Fibroblast of upper back skin (primary cell): ENCODE measurements around the gene OR5H14.
"Not testable (repeated sequence)": the region's sequence is repeated elsewhere in the genome, so short reads cannot be mapped to it uniquely, and the experiment has no call there.

ENCODE experiments used
- DNase-seq: peaks from one replicate; pipeline ENCODE4 v3.0.0-alpha.2; 2013

Gene OR5H14

DNA sequence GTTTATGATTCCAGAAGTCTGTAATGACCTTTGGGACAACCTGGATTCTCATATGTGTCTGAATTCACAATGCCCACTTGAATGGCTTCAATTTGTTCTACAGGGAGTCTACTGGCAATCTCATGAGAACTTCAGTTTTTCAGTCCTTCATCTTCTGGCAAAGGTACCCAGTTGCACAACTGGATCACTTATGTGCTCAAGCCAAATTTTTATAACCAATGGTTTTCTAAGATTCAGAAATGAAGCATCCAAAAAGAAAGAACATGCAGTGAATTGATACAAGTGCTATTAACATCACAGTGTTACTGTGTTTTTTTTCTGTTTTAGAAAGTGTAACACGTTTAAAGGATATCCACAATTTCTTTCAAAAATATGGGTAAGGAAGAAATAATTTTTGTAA, at the start of gene OR5H14:
Gene OR5H14 (plus strand): TSS at position 301 of the 400 bp plus-strand sequence. CDS start 1,907 bp downstream, outside the sequence.
- DNase-seq = no peak

GRCh38 chr3:98099848-98100247, 47.4 kb upstream of the OR5H14 start:
- no peak for DNase-seq

DNA sequence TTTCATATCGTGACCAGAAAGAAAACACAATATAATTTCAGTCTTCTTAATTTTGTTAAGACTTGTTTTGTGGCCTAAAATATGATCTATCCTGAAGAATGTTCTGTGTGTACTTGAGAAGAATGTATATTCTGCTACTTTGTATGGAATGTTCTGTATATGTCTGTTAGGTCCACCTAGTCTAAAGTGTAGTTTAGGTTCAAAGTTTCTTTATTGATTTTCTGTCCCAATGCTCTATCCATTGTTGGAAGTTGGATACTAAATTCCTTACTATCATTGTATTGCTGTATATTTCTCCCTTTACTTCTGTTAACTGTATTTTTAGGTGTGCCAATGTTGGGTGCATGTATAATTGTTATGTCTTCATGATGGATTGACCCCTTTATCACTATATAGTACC, 39.1 kb upstream of the OR5H14 start:
- DNase-seq = no peak

DNA sequence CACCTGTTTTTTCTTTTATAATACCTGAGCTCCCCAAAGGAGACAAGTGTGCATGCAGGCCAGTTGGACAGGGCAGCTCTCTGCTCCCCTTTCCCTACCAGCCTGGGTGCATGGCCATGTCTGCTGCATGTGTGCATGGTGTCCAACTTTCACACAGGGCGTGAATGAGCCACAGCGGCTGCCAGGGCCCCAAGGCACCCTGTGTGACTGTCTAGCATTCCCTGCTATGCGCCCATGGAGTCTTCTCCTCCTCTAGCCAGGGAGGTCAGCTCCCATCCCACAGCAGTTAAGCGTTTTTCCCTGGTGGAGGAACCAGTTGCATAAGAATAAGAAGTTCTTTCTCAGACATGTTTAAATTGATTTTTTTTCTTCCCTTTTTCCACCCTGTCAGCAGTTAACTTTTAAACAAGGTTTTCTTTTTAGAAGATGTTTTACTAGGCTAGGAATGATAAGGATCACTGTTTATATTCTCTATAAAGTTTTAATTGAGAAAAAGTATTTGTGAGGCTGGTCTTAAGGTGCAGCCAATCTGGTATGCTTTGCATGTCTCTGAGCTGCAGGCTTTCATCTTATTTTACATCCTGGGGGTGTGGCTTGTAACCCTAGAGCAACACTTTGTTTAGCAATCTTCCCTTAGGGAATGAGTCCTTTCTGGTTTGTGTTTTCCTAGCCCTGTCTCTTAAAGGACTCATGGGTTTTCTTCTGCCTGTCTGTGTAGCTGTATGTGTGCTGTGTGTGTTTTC, 37.3 kb upstream of the OR5H14 start:
- DNase-seq = no peak

DNA sequence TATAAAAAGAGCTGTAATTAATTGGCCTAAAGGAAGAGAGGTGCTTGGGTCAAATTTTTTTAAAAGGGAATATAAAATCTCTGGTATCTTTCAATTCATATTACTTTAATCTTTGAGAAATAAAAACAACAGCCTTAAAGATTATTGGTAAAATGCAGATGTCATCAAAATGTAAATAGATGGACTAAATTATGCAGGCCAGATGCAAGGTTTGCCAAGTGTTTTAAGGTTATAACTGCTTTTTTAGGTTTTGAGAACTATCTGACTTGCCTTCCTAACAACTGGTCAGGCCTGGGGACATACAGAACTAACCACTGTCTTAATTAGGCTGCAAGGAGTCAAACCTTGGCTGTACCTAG, 36.8 kb upstream of the OR5H14 start:
- DNase-seq = no peak

- no peak for DNase-seq
Measured at GRCh38 chr3:98114264-98114663, 33.0 kb upstream of the OR5H14 start.

DNA sequence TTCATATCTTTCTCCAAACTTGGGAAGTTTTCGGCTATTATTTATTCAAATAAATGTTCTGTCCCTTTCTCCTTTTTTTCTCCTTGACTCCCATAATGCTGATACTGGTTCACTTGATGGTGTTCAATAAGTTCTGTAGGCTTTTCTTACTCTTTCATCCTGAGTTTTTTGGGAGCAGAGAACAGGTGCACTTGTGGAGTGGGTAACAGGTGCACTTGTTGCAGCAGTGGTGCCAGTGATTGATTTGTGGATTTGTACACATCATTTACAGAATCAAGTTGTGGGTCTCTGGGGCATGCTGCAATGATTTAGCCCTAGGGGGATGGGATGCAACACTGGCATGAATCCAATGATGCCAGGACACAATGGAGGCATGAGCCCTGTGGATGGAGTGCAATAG, 31.6 kb upstream of the OR5H14 start:
- DNase-seq = no peak

DNA sequence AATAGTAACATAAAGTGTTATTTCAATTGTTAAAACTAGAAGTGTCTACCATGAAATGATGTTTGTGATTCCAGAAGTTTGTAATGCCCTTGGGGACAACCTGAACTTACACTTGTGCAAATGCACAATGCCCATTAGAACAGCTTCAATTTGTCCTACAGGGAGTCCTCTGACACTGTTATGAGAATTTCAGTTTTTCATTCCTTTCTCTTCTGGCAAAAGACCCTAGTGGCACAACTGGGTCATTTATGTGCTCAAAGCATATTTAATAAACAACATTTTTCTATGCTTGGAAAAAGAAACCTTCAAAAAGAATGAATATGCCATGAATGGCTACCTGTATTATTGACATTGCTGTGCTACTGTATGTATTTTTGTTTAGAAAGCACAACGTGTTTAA, 16.9 kb upstream of the OR5H14 start, which contains the start of gene OR5H1:
Gene OR5H1 (plus strand): TSS at position 301 of the 400 bp plus-strand sequence. CDS start 1,977 bp downstream, outside the sequence.
- no peak for DNase-seq

DNA sequence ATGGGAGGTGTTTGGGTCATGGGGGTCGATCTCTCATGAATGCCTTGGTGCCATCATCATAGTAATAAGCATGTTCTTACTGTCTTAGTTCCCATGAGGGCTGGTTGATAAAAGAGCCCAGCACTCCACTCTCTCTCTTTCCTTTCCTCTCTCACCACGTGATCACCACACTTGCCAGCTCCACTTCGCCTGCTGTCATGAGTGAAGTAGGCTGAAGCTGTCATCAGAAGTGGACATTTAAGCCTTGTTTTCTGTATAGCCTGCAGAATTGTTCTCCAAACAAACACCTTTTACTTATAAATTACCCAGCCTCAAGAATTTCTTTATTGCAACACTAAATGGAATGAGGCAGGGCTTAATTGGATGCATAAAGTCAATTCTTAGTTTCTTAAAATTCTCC, 10.6 kb upstream of the OR5H14 start:
- no peak for DNase-seq

DNA sequence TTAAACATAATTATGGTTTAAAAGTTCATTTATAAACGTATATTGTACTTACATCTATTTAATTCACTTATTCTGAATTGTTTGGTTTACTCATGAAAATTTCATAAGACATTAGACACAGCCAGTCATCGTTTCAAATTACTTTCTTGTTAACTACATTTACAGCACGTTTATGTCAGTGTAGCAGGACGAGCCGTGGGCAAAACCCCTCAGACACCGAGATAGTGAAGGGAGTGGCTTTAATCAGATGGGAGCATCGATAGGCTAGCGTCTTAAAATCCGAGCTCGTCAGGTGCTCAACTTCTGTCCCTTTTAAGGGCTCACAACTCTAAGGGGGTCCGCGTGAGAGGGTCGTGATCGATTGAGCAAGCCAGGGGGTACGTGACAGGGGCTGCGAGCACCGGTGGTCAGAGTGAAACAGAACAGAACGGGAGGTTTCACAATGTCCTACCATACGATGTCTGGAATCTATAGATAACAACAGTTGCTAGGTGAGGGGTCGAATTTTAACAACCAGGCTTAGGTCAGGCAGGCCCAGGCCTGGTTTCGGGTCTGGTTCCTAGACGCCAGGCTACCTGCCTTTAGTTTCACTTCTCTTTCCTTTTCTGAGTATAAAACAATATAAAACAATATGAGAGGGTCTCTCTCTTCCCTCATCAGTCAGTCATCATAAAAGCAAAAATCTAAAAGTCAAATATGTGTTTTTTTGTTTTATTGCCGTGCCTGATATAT, 9.3 kb upstream of the OR5H14 start:
- DNase-seq = not testable (repeated sequence)

DNA sequence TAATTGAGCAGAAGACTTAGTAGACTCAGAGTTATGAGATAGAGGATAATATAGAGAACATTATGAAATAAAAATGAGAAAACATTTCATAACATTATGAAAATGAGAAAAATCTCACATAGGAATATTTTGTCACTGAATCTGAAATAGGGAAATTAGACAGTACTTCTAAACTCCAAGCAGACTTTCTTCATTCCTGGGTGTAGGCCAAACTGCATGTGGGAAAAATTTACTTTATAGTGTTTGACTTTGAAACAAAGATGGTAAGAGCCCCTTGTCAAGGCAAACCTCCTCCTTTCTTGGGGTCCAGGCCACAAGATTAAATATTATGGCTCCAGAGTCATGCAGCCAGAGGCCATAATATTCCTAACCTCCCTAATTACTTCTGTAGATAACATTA, 6.7 kb upstream of the OR5H14 start:
- no peak for DNase-seq

DNA sequence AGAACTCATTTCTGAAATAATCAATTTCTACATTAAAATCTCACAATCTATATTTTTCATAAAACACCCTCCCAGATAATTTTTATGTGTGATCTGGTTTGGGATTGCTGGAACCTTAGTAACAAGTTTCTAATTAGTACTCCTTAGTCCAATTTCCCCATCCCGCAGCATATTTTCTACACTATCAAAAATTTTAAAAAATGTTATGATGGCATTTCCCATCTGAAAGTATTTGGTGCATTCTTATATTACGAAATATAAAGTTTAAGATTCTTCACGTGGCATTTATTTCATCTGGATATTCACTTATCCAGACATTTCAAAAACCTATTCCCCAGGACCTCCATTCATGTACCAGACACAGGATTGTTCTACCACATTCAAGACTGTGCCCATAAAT, 1.5 kb downstream of the OR5H14 start:
- DNase-seq = no peak

DNA sequence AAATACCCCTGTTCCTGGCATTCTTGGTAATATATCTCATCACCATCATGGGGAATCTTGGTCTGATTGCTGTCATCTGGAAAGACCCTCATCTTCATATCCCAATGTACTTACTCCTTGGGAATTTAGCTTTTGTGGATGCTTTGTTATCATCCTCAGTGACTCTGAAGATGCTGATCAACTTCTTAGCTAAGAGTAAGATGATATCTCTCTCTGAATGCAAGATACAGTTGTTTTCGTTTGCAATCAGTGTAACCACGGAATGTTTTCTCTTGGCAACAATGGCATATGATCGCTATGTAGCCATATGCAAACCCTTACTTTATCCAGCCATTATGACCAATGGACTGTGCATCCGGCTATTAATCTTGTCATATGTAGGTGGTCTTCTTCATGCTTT, 2.2 kb downstream of the OR5H14 start:
- not testable (repeated sequence) for DNase-seq

DNA sequence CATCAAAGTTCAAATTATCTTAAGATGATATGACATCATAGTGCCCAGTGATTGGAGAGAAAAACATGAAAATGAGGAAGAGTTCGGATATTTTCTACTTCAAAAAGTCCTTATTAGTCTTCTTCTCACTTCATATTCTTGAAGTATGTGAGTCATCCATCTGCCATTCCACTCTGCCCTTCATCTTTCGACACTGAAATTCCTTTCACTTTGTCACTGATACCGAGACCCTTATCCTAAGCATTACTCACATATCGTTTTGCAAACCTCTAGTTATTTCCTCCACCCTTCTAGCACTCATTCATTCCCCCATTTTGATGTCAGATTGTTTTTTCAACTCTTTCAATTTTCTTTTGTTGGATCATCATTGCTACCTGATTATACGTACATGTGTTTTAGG, 4.0 kb downstream of the OR5H14 start:
- no peak for DNase-seq

DNA sequence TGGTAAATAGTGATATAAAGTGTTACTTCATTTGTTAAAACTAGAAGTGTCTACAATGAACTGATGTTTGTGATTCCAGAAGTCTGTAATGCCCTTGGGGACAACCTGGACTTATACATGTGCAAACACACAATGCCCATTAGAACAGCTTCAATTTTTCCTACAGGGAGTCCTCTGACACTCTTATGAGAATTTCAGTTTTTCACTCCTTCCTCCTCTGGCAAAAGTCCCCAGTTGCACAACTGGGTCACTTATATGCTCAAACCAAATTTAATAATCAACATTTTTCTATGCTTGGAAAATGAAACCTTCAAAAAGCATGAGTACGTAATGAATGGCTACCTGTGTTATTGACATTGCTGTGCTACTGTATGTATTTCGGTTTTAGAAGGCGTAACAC, 19.1 kb downstream of the OR5H14 start, which contains the start of gene OR5H15:
Gene OR5H15 (plus strand): TSS at position 301 of the 400 bp plus-strand sequence. CDS start 2,004 bp downstream, outside the sequence.
- DNase-seq = no peak

DNA sequence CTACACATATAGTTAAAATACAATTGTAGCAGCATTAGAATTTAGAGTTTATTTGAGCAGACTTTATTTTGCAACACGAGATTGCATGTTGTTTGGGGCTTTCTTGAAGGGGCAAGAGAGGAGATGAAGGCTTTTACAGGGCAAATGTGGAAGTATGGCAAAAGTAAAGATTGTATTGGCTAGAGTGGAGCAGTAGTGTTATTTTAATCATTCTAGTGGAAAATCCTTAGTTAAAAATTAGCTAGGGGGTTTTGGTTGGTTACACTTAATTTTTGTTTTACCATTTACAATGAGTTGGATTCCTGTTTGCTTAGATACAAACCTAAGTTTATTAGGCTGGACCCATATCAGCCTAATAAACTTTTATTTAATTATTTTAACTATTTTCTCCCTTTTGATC, 23.8 kb downstream of the OR5H14 start:
- DNase-seq = no peak

GRCh38 chr3:98172621-98173020, 25.3 kb downstream of the OR5H14 start:
- no peak for DNase-seq

DNA sequence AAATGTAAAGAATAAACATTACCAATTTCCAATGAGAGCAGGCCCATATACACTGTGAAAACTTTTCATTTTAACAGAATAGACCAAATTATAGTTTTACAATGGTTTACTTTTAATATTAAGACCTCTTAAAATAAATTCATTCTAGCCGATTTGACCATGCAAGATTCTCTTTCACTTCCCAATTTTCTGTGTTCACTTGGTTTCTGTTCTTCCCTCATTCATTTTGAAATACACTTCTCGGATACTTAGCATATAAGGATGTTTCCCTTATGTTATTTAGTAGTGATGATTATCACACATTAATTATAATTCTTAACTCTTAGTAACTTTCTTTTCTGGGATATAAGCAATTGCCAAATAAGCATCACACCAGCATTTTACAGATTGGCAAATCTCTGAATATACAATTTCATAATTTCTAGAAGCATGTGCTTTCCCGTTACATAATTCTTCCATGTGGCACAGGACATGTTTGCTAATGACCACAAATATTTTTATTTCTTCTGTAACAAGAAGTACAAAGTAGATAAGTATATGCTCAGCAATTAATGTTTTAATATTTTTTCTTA, 33.1 kb downstream of the OR5H14 start:
- no peak for DNase-seq

GRCh38 chr3:98182196-98182595, 34.9 kb downstream of the OR5H14 start:
- no peak for DNase-seq

DNA sequence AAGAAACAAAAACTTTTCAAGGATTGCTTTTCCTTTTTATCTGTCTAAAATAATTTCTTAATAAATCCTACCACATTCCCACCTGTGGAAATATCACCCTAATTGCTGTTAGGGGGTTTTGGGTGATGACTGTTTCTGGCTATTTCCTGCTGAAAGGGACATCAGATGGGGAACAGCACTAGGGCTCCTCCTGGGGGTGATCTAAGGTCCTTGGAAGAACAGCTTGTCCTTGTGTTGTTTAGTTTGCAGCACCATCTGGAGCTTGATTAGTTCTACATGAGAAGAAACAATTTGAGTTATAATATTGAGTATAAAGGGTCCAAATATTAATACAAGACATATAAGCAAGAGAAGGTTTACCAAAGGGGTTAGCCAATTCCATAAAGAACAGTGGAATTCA, 37.9 kb downstream of the OR5H14 start:
- DNase-seq = no peak

- no peak for DNase-seq
Measured at GRCh38 chr3:98188545-98188944, 41.3 kb downstream of the OR5H14 start.

GRCh38 chr3:98190911-98191310, 43.6 kb downstream of the OR5H14 start:
- not testable (repeated sequence) for DNase-seq

GRCh38 chr3:98196293-98196692, 49.0 kb downstream of the OR5H14 start:
- DNase-seq = not testable (repeated sequence)

DNA sequence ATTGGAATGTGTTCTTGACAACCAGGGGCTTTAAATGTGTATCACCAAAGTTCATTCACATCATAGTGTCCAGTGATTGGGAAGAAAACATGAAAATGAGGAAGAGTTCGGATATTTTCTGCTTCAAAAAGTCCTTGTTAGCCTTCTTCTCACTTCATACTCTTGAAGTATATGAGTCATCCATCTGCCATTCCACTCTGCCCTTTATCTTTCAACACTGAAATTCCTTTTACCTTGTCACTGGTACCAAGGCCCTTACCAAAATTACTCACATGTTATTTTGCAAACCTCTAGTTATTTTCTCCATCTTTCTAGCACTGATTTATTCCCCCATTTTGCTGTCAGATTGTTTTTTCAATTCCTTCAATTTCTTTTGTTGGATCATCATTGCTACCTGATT, 51.7 kb downstream of the OR5H14 start:
- no peak for DNase-seq
